HEK293T (cell line): Measurements from ENCODE around the gene TBC1D14.

Source experiments
- CTCF ChIA-PET: fragments of 350-600 bp; formaldehyde crosslinking; extraction: SDS; loops from one replicate; lab custom pipeline; 2021; ENCODE audit warnings: antibody characterized with exemption, inconsistent platforms; lab: Yijun Ruan, JAX
- POLR2A ChIA-PET: fragments of 350-600 bp; formaldehyde crosslinking; extraction: SDS; loops from one replicate; lab custom pipeline; 2020; ENCODE audit warnings: antibody characterized with exemption, inconsistent platforms; lab: Yijun Ruan, JAX
- DNase-seq: peaks from one replicate; pipeline ENCODE4 v3.0.0; 2012; ENCODE audit warnings: mixed read lengths; ENCODE audit errors: extremely low spot score
- ARNT ChIP-seq: fragments of 450-650 bp; IDR thresholded peaks from 2 replicates; pipeline ENCODE4 v1.6.1; 2017; ENCODE audit warnings: mild to moderate bottlenecking
- BHLHE40 ChIP-seq: fragments of 450-650 bp; IDR thresholded peaks from 2 replicates; pipeline ENCODE4 v1.6.1; 2016; ENCODE audit warnings: mild to moderate bottlenecking, moderate library complexity, borderline replicate concordance
- CTBP1 ChIP-seq: fragments of 450-650 bp; IDR thresholded peaks from 2 replicates; pipeline ENCODE4 v1.6.1; 2016; ENCODE audit warnings: borderline replicate concordance
- ELF4 ChIP-seq: fragments of 450-650 bp; IDR thresholded peaks from 2 replicates; pipeline ENCODE4 v1.6.1; 2017; ENCODE audit warnings: antibody characterized with exemption
- FOXA1 ChIP-seq: fragments of 450-650 bp; IDR thresholded peaks from 2 replicates; pipeline ENCODE4 v1.6.1; 2016; ENCODE audit warnings: mild to moderate bottlenecking
- FOXK2 ChIP-seq: fragments of 450-650 bp; IDR thresholded peaks from 2 replicates; pipeline ENCODE4 v1.6.1; 2016; ENCODE audit warnings: mild to moderate bottlenecking
- FOXM1 ChIP-seq: fragments of 450-650 bp; IDR thresholded peaks from 2 replicates; pipeline ENCODE4 v1.6.1; 2017; ENCODE audit warnings: mild to moderate bottlenecking, borderline replicate concordance
- HDGF ChIP-seq: fragments of 450-650 bp; IDR thresholded peaks from 2 replicates; pipeline ENCODE4 v1.6.1; 2017; ENCODE audit warnings: antibody characterized with exemption, borderline replicate concordance
- L3MBTL2 ChIP-seq: fragments of 450-650 bp; conservative IDR thresholded peaks from 2 replicates; pipeline ENCODE4 v1.6.1; 2016; ENCODE audit warnings: mild to moderate bottlenecking
- LEF1 ChIP-seq: fragments of 450-650 bp; IDR thresholded peaks from 2 replicates; pipeline ENCODE4 v1.6.1; 2017; ENCODE audit warnings: mild to moderate bottlenecking, borderline replicate concordance
- NFRKB ChIP-seq: fragments of 450-650 bp; IDR thresholded peaks from 2 replicates; pipeline ENCODE4 v1.6.1; 2016; ENCODE audit warnings: mild to moderate bottlenecking, moderate library complexity
- SP1 ChIP-seq: fragments of 450-650 bp; IDR thresholded peaks from 2 replicates; pipeline ENCODE4 v1.6.1; 2017
- SUZ12 ChIP-seq: fragments of 450-650 bp; IDR thresholded peaks from 2 replicates; pipeline ENCODE4 v1.6.1; 2016; ENCODE audit warnings: mild to moderate bottlenecking
- TARDBP ChIP-seq: fragments of 450-650 bp; IDR thresholded peaks from 2 replicates; pipeline ENCODE4 v1.6.1; 2016
- ZNF384 ChIP-seq: fragments of 450-650 bp; IDR thresholded peaks from 2 replicates; pipeline ENCODE4 v1.6.1; 2016
- TF ChIP-seq, protein P1 (sequence below): fragments of 450-650 bp; IDR thresholded peaks from 2 replicates; pipeline ENCODE4 v1.6.1; 2016

The TBC1D14 gene

DNA sequence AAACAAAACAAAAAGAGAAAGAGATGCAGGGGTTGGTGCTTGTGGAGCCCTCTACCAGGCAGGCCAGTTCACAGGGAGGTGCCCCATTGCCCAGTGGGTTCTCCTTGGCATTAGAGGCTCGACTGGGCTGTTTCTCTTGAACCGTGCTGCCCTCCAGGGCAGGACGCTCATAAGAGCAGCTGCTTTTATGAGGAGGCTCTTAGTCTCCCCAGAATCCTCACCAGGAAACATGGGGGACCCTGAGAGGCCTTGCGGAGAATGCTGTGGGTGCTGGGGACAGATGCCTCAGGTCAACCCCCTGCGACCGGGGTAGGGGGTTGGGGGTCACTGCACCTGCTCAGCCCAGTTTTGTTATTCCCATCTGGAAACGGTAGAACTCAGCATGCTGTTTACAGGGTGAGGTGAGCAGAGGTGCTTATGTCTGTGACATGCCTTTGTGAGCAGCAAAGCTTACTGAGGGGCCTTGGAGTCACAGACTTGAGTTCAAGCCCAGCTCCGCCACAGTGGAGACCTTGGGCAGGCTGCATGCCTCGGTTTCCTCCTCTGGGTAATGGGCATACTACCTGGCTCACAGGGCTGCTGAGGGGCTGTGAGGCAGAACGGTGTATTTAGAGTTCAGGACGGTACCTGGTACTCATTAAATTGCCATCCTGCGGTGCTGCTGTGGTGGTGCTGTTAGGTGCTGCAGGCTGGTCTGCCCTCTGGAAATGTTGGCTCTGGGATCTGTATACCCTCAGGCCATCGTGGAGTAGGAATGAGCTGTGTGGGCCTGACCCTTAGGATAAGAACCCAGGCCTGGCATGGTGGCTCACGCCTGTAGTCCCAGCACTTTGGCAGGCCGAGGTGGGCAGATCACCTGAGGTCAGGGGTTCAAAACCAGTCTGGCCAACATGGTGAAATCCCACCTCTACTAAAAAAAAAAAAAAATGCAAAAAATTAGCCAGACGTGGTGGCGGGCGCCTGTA, 5.7 kb downstream of the TBC1D14 start:
- ChIA-PET CTCF (interaction anchor here (0.6 to 1.2 kb wide), 2 partner anchors 84 to 289 kb away, joined by 3 to 8 read pairs; no protein-coding TSS in a partner anchor), POLR2A (no interaction called here)
- DNase-seq = no peak
- TF ChIP-seq FOXM1 (no peak), L3MBTL2 (no peak), BHLHE40 (no peak), CTBP1 (no peak), FOXA1 (no peak), ARNT (no peak), NFRKB (no peak), SP1 (no peak), TARDBP (no peak), FOXK2 (no peak), HDGF (no peak), SUZ12 (no peak), ZNF384 (no peak), LEF1 (no peak), ELF4 (no peak)
- TF ChIP-seq, protein P1, sequence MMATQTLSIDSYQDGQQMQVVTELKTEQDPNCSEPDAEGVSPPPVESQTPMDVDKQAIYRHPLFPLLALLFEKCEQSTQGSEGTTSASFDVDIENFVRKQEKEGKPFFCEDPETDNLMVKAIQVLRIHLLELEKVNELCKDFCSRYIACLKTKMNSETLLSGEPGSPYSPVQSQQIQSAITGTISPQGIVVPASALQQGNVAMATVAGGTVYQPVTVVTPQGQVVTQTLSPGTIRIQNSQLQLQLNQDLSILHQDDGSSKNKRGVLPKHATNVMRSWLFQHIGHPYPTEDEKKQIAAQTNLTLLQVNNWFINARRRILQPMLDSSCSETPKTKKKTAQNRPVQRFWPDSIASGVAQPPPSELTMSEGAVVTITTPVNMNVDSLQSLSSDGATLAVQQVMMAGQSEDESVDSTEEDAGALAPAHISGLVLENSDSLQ = no peak

DNA sequence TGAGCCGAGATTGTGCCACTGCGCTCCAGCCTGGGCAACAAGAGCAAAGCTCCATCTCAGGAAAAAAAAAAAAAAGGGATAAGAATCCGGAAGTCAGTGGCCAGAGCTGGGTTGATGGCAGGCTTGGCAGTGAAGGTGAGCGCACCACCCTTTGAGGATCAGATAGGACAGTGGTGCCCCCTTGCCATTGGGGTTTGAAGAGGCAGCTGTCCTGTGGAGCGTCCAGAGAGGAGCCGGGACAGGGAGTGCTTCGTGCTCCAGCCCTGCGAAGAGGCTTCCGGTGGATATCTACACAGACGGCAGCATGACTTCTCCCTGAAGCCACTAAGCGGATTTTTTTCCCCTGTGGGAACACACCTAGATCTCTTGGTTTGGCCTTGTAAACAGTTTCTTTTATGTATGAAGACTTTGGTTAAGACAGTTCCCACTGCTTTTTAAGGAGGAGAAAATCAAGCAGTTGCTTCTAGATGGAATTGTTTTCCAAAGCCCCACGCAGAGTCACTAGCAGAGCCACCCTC, 6.5 kb downstream of the TBC1D14 start:
- ChIA-PET CTCF (interaction anchor here (0.6 to 1.9 kb wide), 2 partner anchors 15 to 290 kb away, joined by 3 to 4 read pairs; no protein-coding TSS in a partner anchor), POLR2A (interaction anchor here (1.3 kb wide), 1 partner anchor 71 kb away, joined by 4 read pairs; no protein-coding TSS in a partner anchor)
- no peak for TF ChIP-seq HDGF
- TF ChIP-seq, protein P1 = no peak
- TF ChIP-seq CTBP1 = no peak
- TF ChIP-seq FOXM1 = no peak
- no peak for TF ChIP-seq SUZ12
- no peak for TF ChIP-seq FOXA1
- TF ChIP-seq LEF1 = no peak
- no peak for TF ChIP-seq TARDBP
- no peak for TF ChIP-seq BHLHE40
- no peak for TF ChIP-seq L3MBTL2
- no peak for TF ChIP-seq ARNT
- TF ChIP-seq ZNF384 = no peak
- no peak for TF ChIP-seq FOXK2
- no peak for TF ChIP-seq NFRKB
- no peak for TF ChIP-seq ELF4
- no peak for TF ChIP-seq SP1
- DNase-seq = no peak

DNA sequence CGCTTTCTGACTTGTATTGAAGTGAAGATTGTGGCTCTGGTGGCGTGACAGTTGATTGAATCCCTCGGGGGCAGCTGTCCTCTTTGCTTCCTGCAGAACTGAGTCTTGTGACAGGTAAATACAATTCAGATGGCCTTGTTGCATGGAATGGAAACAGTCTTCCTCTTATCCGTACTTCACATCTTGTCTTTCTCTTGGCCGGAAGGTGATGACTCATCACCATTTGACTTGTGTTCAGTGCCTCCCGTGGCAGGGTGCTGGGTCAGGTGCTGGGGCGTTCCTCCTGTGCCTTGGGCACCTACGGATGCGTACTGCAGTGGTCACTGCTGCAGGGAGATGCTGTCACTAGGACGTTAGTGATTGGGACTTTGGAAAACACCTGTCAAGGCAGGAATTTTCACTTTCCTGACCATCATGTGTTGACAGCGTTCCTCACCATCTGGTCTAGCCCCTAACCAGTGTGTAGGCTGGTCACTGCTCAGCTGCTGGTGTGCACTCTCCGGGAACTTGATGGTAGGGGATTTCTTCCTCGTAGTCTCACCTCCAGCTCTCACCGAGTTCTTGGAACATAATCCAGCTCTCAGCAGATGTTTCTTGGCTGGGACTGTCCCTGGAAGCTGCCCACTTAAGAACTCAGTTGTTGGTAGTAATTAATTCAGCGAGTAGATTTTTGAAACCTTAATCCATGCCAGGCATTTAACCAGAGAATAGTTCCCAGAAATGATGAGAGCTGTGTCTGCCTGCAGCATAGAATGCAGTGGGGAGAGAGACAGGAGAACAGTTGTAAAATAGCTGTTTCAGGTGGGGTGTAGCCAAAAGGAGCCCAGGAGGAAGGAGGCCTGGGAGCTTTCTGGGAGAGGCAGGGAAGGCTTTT, 7.2 kb downstream of the TBC1D14 start:
- no peak for DNase-seq
- CTCF ChIA-PET = interaction anchor here (0.6 to 1.9 kb wide), 5 partner anchors 8 to 152 kb away, joined by 3 to 6 read pairs (median 3); no protein-coding TSS in a partner anchor

More for the DNA sequence above, 7.2 kb downstream of the TBC1D14 start:
- POLR2A ChIA-PET = interaction anchor here (1.3 to 1.4 kb wide), 2 partner anchors 8 to 70 kb away, joined by 4 to 5 read pairs; no protein-coding TSS in a partner anchor
- TF ChIP-seq HDGF (no peak), LEF1 (no peak), SUZ12 (no peak), ELF4 (no peak), NFRKB (no peak), FOXA1 (no peak), ZNF384 (no peak), TARDBP (no peak), ARNT (no peak), CTBP1 (no peak), FOXK2 (no peak), FOXM1 (no peak), BHLHE40 (no peak), SP1 (no peak), L3MBTL2 (no peak)
- TF ChIP-seq, protein P1 = no peak
